ENCODE results near the gene KIAA1217.
"Not testable (repeated sequence)": the region's sequence is repeated elsewhere in the genome, so short reads cannot be mapped to it uniquely, and the experiment has no call there.

Gene KIAA1217

GRCh38 chr10:24350070-24350921 lies 141.4 kb downstream of the KIAA1217 start:
- no peak overlapping the region for H2AFZ ChIP-seq (ENCODE audit: low read depth, low read length)
- TF ChIP-seq EZH2phosphoT487 (IDR thresholded peaks at IDR 0.05; ENCODE audit: low read depth) (no peak), CTCF (IDR thresholded peaks at IDR 0.05; ENCODE audit: low read depth, low read length) (no peak)
- H3K9ac ChIP-seq (ENCODE audit: low read length), result no peak overlapping the region
- no peak overlapping the region for H3K27ac ChIP-seq (ENCODE audit: low read length)
- H3K4me1 ChIP-seq (ENCODE audit: low read length), result no peaks in the 10 kb centered on the region
- no peaks in the 10 kb centered on the region for H3K9me3 ChIP-seq (ENCODE audit: insufficient read depth, low read length)
- no peaks in the 10 kb centered on the region for H3K27me3 ChIP-seq (ENCODE audit: low read depth, low read length)
- H3K4me2 ChIP-seq (ENCODE audit: low read length), result no peak overlapping the region
- no peak overlapping the region for H3K4me3 ChIP-seq (ENCODE audit: low read length)
- H3K79me2 ChIP-seq (ENCODE audit: low read length), result no peaks in the 10 kb centered on the region
- H3K36me3 ChIP-seq (replicated peaks; ENCODE audit: low read depth, low read length), result no peaks in the 10 kb centered on the region
- no peaks in the 10 kb centered on the region for H4K20me1 ChIP-seq (ENCODE audit: insufficient read depth, low read length)

GRCh38 chr10:24350922-24351225 lies 141.9 kb downstream of the KIAA1217 start:
- H3K4me1 ChIP-seq (ENCODE audit: low read length); H2AFZ ChIP-seq (ENCODE audit: low read depth, low read length); H3K27me3 ChIP-seq (ENCODE audit: low read depth, low read length); H4K20me1 ChIP-seq (ENCODE audit: insufficient read depth, low read length); H3K9ac ChIP-seq (ENCODE audit: low read length); H3K9me3 ChIP-seq (ENCODE audit: insufficient read depth, low read length); H3K36me3 ChIP-seq (replicated peaks; ENCODE audit: low read depth, low read length); H3K79me2 ChIP-seq (ENCODE audit: low read length); H3K4me3 ChIP-seq (ENCODE audit: low read length); H3K4me2 ChIP-seq (ENCODE audit: low read length); H3K27ac ChIP-seq (ENCODE audit: low read length): not testable (repeated sequence)

GRCh38 chr10:24351961-24352360 lies 143.0 kb downstream of the KIAA1217 start:
- no peak overlapping the region for H3K4me3 ChIP-seq (ENCODE audit: low read length)
- no peaks in the 10 kb centered on the region for H3K4me1 ChIP-seq (ENCODE audit: low read length)
- no peak overlapping the region for H3K27ac ChIP-seq (ENCODE audit: low read length)
- no peaks in the 10 kb centered on the region for H3K27me3 ChIP-seq (ENCODE audit: low read depth, low read length)
- no peak overlapping the region for H3K9ac ChIP-seq (ENCODE audit: low read length)
- no peaks in the 10 kb centered on the region for H4K20me1 ChIP-seq (ENCODE audit: insufficient read depth, low read length)
- no peaks in the 10 kb centered on the region for H3K36me3 ChIP-seq (replicated peaks; ENCODE audit: low read depth, low read length)
- no peaks in the 10 kb centered on the region for H3K79me2 ChIP-seq (ENCODE audit: low read length)
- H3K4me2 ChIP-seq (ENCODE audit: low read length), result no peak overlapping the region
- TF ChIP-seq EZH2phosphoT487 (IDR thresholded peaks at IDR 0.05; ENCODE audit: low read depth) (no peak), CTCF (IDR thresholded peaks at IDR 0.05; ENCODE audit: low read depth, low read length) (no peak)
- H3K9me3 ChIP-seq (ENCODE audit: insufficient read depth, low read length), result no peaks in the 10 kb centered on the region
- H2AFZ ChIP-seq (ENCODE audit: low read depth, low read length), result no peak overlapping the region

- Histone ChIP-seq H3K36me3 (replicated peaks; ENCODE audit: low read depth, low read length) (no peaks in the 10 kb centered on the region), H3K9me3 (ENCODE audit: insufficient read depth, low read length) (no peaks in the 10 kb centered on the region), H3K4me3 (ENCODE audit: low read length) (no peak overlapping the region), H3K79me2 (ENCODE audit: low read length) (no peaks in the 10 kb centered on the region), H3K27me3 (ENCODE audit: low read depth, low read length) (no peaks in the 10 kb centered on the region), H3K9ac (ENCODE audit: low read length) (no peak overlapping the region), H3K4me2 (ENCODE audit: low read length) (no peak overlapping the region), H4K20me1 (ENCODE audit: insufficient read depth, low read length) (no peaks in the 10 kb centered on the region), H3K4me1 (ENCODE audit: low read length) (no peaks in the 10 kb centered on the region), H3K27ac (ENCODE audit: low read length) (no peak overlapping the region), H2AFZ (ENCODE audit: low read depth, low read length) (no peak overlapping the region)
- TF ChIP-seq EZH2phosphoT487 (IDR thresholded peaks at IDR 0.05; ENCODE audit: low read depth) (no peak), CTCF (IDR thresholded peaks at IDR 0.05; ENCODE audit: low read depth, low read length) (no peak)
These were observed 143.5 kb downstream of the KIAA1217 start for GRCh38 chr10:24352399-24352798.
